ENCODE results near the gene GDF9. TPM values are rescaled to one million over a fixed set of nuclear protein-coding genes. Genes with fewer than 3 reads are reported as not detected.

GDF9 gene
- total RNA-seq, 4 donors from 2014 or later: 0.27 to 0.33 TPM; not detected in 2

GRCh38 chr5:132883261-132883834 lies 17.1 kb upstream of the GDF9 start:
- Histone ChIP-seq H3K9me3 (no peaks in the 10 kb centered on the region), H3K27ac (no peak overlapping the region), H3K4me1 (peaks cover 0 to 1% of the 10 kb centered on the region in 2 donors), H3K4me3 (replicated peaks in 1 of 3) (no peak overlapping the region), H3K27me3 (no peaks in the 10 kb centered on the region), H3K36me3 (peaks cover 49 to 63% of the 10 kb centered on the region in 2 donors)
- intact Hi-C loops (cut with DNase I): no loop called here
- TF ChIP-seq POLR2A (IDR thresholded peaks at IDR 0.05) (no peak), CTCF (IDR thresholded peaks at IDR 0.05) (peak; percentile 17 to 65 (median 54))
- WGBS, 2 donors: 38 to 43% methylated on average over 2 of the region's 2 CpGs
- DNase-seq: peak; percentile 49 to 50

- H3K36me3 ChIP-seq: peaks cover 22 to 29% of the 10 kb centered on the region in 2 donors
- H3K27ac ChIP-seq: no peak overlapping the region
Observed at GRCh38 chr5:132877938-132878337, 11.7 kb upstream of the GDF9 start.

GRCh38 chr5:132877466-132877865 lies 11.2 kb upstream of the GDF9 start:
- H3K4me3 ChIP-seq (replicated peaks in 1 of 3): no peak overlapping the region
- 64 to 72% methylated on average over 2 of the region's 2 CpGs for WGBS, 2 donors
- intact Hi-C loops (cut with DNase I): no loop called here
- H3K27ac ChIP-seq: no peak overlapping the region
- H3K27me3 ChIP-seq: no peaks in the 10 kb centered on the region
- TF ChIP-seq CTCF (IDR thresholded peaks at IDR 0.05) (no peak), POLR2A (IDR thresholded peaks at IDR 0.05) (no peak)
- no peak for DNase-seq
- H3K4me1 ChIP-seq: peaks cover 0 to 10% of the 10 kb centered on the region in 2 donors
- peaks cover 21 to 29% of the 10 kb centered on the region in 2 donors for H3K36me3 ChIP-seq
- no peaks in the 10 kb centered on the region for H3K9me3 ChIP-seq

More at GRCh38 chr5:132877938-132878337, 11.7 kb upstream of the GDF9 start:
- intact Hi-C loops (cut with DNase I): no loop called here
- WGBS, 2 donors: 54 to 62% methylated on average over 3 of the region's 3 CpGs
- Histone ChIP-seq H3K4me3 (replicated peaks in 1 of 3) (no peak overlapping the region), H3K9me3 (no peaks in the 10 kb centered on the region), H3K4me1 (peaks cover 0 to 10% of the 10 kb centered on the region in 2 donors), H3K27me3 (no peaks in the 10 kb centered on the region)
- TF ChIP-seq CTCF (IDR thresholded peaks at IDR 0.05): no peak
- TF ChIP-seq POLR2A (IDR thresholded peaks at IDR 0.05): no peak
- DNase-seq: peak; percentile 18 to 42

GRCh38 chr5:132876020-132876759 lies 9.9 kb upstream of the GDF9 start:
- Histone ChIP-seq H3K36me3 (peaks cover 11 to 17% of the 10 kb centered on the region in 2 donors), H3K27me3 (no peaks in the 10 kb centered on the region), H3K9me3 (no peaks in the 10 kb centered on the region), H3K4me1 (peaks cover 0 to 10% of the 10 kb centered on the region in 2 donors), H3K27ac (no peak overlapping the region), H3K4me3 (replicated peaks in 1 of 3) (no peak overlapping the region)
- DNase-seq: no peak
- intact Hi-C loops (cut with DNase I): no loop called here
- WGBS, 2 donors: 87 to 98% methylated on average over 1 of the region's 1 CpG
- TF ChIP-seq CTCF (IDR thresholded peaks at IDR 0.05) (no peak), POLR2A (IDR thresholded peaks at IDR 0.05) (no peak)

GRCh38 chr5:132873930-132874271 lies 7.6 kb upstream of the GDF9 start:
- H3K36me3 ChIP-seq: peaks cover 0 to 2% of the 10 kb centered on the region in 2 donors
- H3K27me3 ChIP-seq: no peaks in the 10 kb centered on the region
- no peak for TF ChIP-seq POLR2A (IDR thresholded peaks at IDR 0.05)
- TF ChIP-seq CTCF (IDR thresholded peaks at IDR 0.05): no peak
- H3K4me3 ChIP-seq (replicated peaks in 1 of 3): no peak overlapping the region
- no peak overlapping the region for H3K27ac ChIP-seq
- no peak for DNase-seq
- no peaks in the 10 kb centered on the region for H3K9me3 ChIP-seq
- intact Hi-C loops (cut with DNase I): loop anchor here (5.0 kb wide), 1 partner anchor 47 kb away; no protein-coding TSS in a partner anchor
- H3K4me1 ChIP-seq: peaks cover 0 to 10% of the 10 kb centered on the region in 2 donors
- 93 to 97% methylated on average over 3 of the region's 3 CpGs for WGBS, 2 donors

Measured in thyroid gland (tissue), 4 donors.